Gastrocnemius medialis (tissue), 4 donors: ENCODE results near the gene SRGAP1. TPM values are rescaled to one million over a fixed set of nuclear protein-coding genes. Genes with fewer than 3 reads are reported as not detected.

Source experiments
- ATAC-seq, 2 donors: fragments of 150-250 bp; one replicate each; pipeline ENCODE4 v1.9.1; 2016
- DNase-seq, 2 donors: peaks; one replicate each; pipeline ENCODE4 v3.0.0-alpha.2; 2019
- H3K27ac ChIP-seq, 4 donors: fragments of 200-600 bp; sonication (generic); 1 replicate in 1 of 4; 2 replicates in 3 of 4; pipeline ENCODE4 v1.5.1; 2016 to 2018; ENCODE audit warnings: mild to moderate bottlenecking in 2 of 4, moderate library complexity in 1 of 4
- H3K27me3 ChIP-seq, 3 donors: fragments of 200-600 bp; sonication (generic) in 2 of 3; 1 replicate in 1 of 3; 2 replicates in 2 of 3; pipeline versions ENCODE4 v1.5.1 to v1.6.0; 2016 to 2019; ENCODE audit warnings: mild to moderate bottlenecking in 1 of 3, moderate library complexity in 1 of 3
- H3K36me3 ChIP-seq, 2 donors: fragments of 200-600 bp; sonication (generic) in 1 of 2; one replicate each; pipeline ENCODE4 v1.5.1; 2017 to 2018
- H3K4me1 ChIP-seq, 2 donors: fragments of 200-600 bp; sonication (generic) in 1 of 2; one replicate each; pipeline ENCODE4 v1.5.1; 2016 to 2017; ENCODE audit warnings: mild to moderate bottlenecking in 2 of 2
- H3K4me3 ChIP-seq, 4 donors: fragments of 200-600 bp; sonication (generic) in 3 of 4; 1 replicate in 1 of 4; 2 replicates in 3 of 4; pipeline ENCODE4 v1.5.1; 2016 to 2019; ENCODE audit warnings: mild to moderate bottlenecking in 2 of 4
- H3K9me3 ChIP-seq, 3 donors: fragments of 200-600 bp; sonication (generic) in 2 of 3; 1 replicate in 1 of 3; 2 replicates in 2 of 3; pipeline ENCODE4 v1.5.1; 2016 to 2019
- CTCF ChIP-seq, 5 experiments: fragments of 450-650 bp in 3 of 5; fragments of 200-600 bp in 2 of 5; sonication (generic) in 2 of 5; IDR thresholded peaks in 4 of 5; conservative IDR thresholded peaks in 1 of 5; 1 replicate in 4 of 5; 2 replicates in 1 of 5; pipeline ENCODE4 v1.5.1; 2016 to 2019; ENCODE audit warnings: antibody characterized with exemption in 5 of 5, mild to moderate bottlenecking in 3 of 5, moderate library complexity in 3 of 5
- POLR2A ChIP-seq, 2 donors: fragments of 450-650 bp; IDR thresholded peaks; one replicate each; pipeline ENCODE4 v1.6.1; 2017; ENCODE audit warnings: antibody characterized with exemption in 2 of 2, mild to moderate bottlenecking in 2 of 2, moderate library complexity in 2 of 2
- in situ Hi-C, 4 donors: fragments of 200-750 bp; cut with MboI; loops; one replicate each; pipeline versions ENCODE4 v1.15.0 to v1.8.0; 2017; ENCODE audit warnings: low sequenced_read_pairs in 4 of 4
- intact Hi-C: fragments of 100-400 bp; cut with DNase I; formaldehyde crosslinking; loops from one replicate; pipeline ENCODE4 v1.15.1; 2023; ENCODE audit warnings: low total_unique reads
- total RNA-seq, 4 donors: library from RNA; depleted of rRNA; stranded (reverse); fragments of >200 nt; gene quantifications; one replicate each; pipeline versions ENCODE4 v1.1.0 to v1.2.3, GENCODE V29; 2016

SRGAP1 gene
- total RNA-seq, 4 donors from 2014 or later = 0.36 to 0.85 (median 0.66) TPM

GRCh38 chr12:64054079-64054520 lies 209.6 kb downstream of the SRGAP1 start:
- H3K9me3 ChIP-seq = peaks cover 0 to 2% (median 0%) of the 10 kb centered on the region in 3 donors
- ATAC-seq = no peak
- in situ Hi-C loops (no loop called here), intact Hi-C loops (no loop called here)
- H3K4me3 ChIP-seq = no peak overlapping the region
- H3K27ac ChIP-seq = no peak overlapping the region
- no peak for DNase-seq
- H3K36me3 ChIP-seq = no peaks in the 10 kb centered on the region
- H3K27me3 ChIP-seq = no peaks in the 10 kb centered on the region
- no peak for TF ChIP-seq POLR2A (IDR thresholded peaks at IDR 0.05)
- TF ChIP-seq CTCF (IDR thresholded peaks at IDR 0.05 in 4 of 5, conservative IDR thresholded peaks at IDR 0.05 in 1 of 5) = no peak
- H3K4me1 ChIP-seq = no peaks in the 10 kb centered on the region

- Histone ChIP-seq H3K4me3 (no peak overlapping the region), H3K36me3 (no peaks in the 10 kb centered on the region), H3K27ac (no peak overlapping the region), H3K27me3 (no peaks in the 10 kb centered on the region), H3K4me1 (no peaks in the 10 kb centered on the region), H3K9me3 (no peaks in the 10 kb centered on the region)
- ATAC-seq = no peak
- TF ChIP-seq CTCF (IDR thresholded peaks at IDR 0.05 in 4 of 5, conservative IDR thresholded peaks at IDR 0.05 in 1 of 5) = no peak
- no peak for TF ChIP-seq POLR2A (IDR thresholded peaks at IDR 0.05)
- in situ Hi-C loops = no loop called here
- intact Hi-C loops = no loop called here
- no peak for DNase-seq
These were observed 212.2 kb downstream of the SRGAP1 start for GRCh38 chr12:64056741-64057140.

GRCh38 chr12:64057706-64058105 lies 213.2 kb downstream of the SRGAP1 start:
- Histone ChIP-seq H3K27ac (no peak overlapping the region), H3K36me3 (no peaks in the 10 kb centered on the region), H3K9me3 (no peaks in the 10 kb centered on the region), H3K4me3 (no peak overlapping the region), H3K27me3 (no peaks in the 10 kb centered on the region), H3K4me1 (no peaks in the 10 kb centered on the region)
- in situ Hi-C loops (no loop called here), intact Hi-C loops (no loop called here)
- ATAC-seq (no peak), DNase-seq (no peak)
- no peak for TF ChIP-seq POLR2A (IDR thresholded peaks at IDR 0.05)
- TF ChIP-seq CTCF (IDR thresholded peaks at IDR 0.05 in 4 of 5, conservative IDR thresholded peaks at IDR 0.05 in 1 of 5) = no peak

GRCh38 chr12:64058541-64059265 lies 214.2 kb downstream of the SRGAP1 start:
- H3K9me3 ChIP-seq = no peaks in the 10 kb centered on the region
- intact Hi-C loops (no loop called here), in situ Hi-C loops (no loop called here)
- H3K27me3 ChIP-seq = no peaks in the 10 kb centered on the region
- ATAC-seq (no peak), DNase-seq (no peak)
- no peak overlapping the region for H3K27ac ChIP-seq
- H3K36me3 ChIP-seq = no peaks in the 10 kb centered on the region
- H3K4me1 ChIP-seq = no peaks in the 10 kb centered on the region
- no peak for TF ChIP-seq POLR2A (IDR thresholded peaks at IDR 0.05)
- TF ChIP-seq CTCF (IDR thresholded peaks at IDR 0.05 in 4 of 5, conservative IDR thresholded peaks at IDR 0.05 in 1 of 5) = no peak
- H3K4me3 ChIP-seq = no peak overlapping the region

GRCh38 chr12:64059685-64060084 lies 215.2 kb downstream of the SRGAP1 start:
- Histone ChIP-seq H3K27me3 (no peaks in the 10 kb centered on the region), H3K27ac (no peak overlapping the region), H3K4me3 (no peak overlapping the region), H3K36me3 (no peaks in the 10 kb centered on the region), H3K9me3 (no peaks in the 10 kb centered on the region), H3K4me1 (no peaks in the 10 kb centered on the region)
- ATAC-seq = no peak
- in situ Hi-C loops (no loop called here), intact Hi-C loops (no loop called here)
- TF ChIP-seq POLR2A (IDR thresholded peaks at IDR 0.05) = no peak
- no peak for TF ChIP-seq CTCF (IDR thresholded peaks at IDR 0.05 in 4 of 5, conservative IDR thresholded peaks at IDR 0.05 in 1 of 5)
- DNase-seq = no peak
